ENCODE data around the gene ERC2.

The ERC2 gene

GRCh38 chr3:55965776-55966175, 502.5 kb downstream of the ERC2 start:
- DNase-seq = no peak

GRCh38 chr3:55964491-55964985, 503.7 kb downstream of the ERC2 start:
- DNase-seq = no peak

GRCh38 chr3:55963601-55964000, 504.7 kb downstream of the ERC2 start:
- no peak for DNase-seq

- DNase-seq = no peak
Measured at GRCh38 chr3:55959471-55960080, 508.7 kb downstream of the ERC2 start.

GRCh38 chr3:55958605-55959004, 509.7 kb downstream of the ERC2 start:
- DNase-seq = no peak

GRCh38 chr3:55955891-55956477, 512.3 kb downstream of the ERC2 start:
- no peak for DNase-seq

GRCh38 chr3:55951388-55951787, 516.9 kb downstream of the ERC2 start:
- DNase-seq = no peak

GRCh38 chr3:55947406-55947805, 520.9 kb downstream of the ERC2 start:
- DNase-seq = no peak

GRCh38 chr3:55946574-55947160, 521.6 kb downstream of the ERC2 start:
- DNase-seq = no peak

- no peak for DNase-seq
Measured at GRCh38 chr3:55942868-55943267, 525.4 kb downstream of the ERC2 start.

- DNase-seq = no peak
Measured at GRCh38 chr3:55939287-55939686, 529.0 kb downstream of the ERC2 start.

GRCh38 chr3:55937301-55937700, 531.0 kb downstream of the ERC2 start:
- no peak for DNase-seq

- no peak for DNase-seq
Measured at GRCh38 chr3:55936549-55937052, 531.7 kb downstream of the ERC2 start.

- DNase-seq = no peak
Measured at GRCh38 chr3:55935241-55935640, 533.0 kb downstream of the ERC2 start.

- DNase-seq = no peak
Measured at GRCh38 chr3:55934771-55935170, 533.5 kb downstream of the ERC2 start.

- DNase-seq = no peak
Measured at GRCh38 chr3:55929154-55929869, 539.0 kb downstream of the ERC2 start.

GRCh38 chr3:55923626-55924025, 544.6 kb downstream of the ERC2 start:
- no peak for DNase-seq

- no peak for DNase-seq
Measured at GRCh38 chr3:55923207-55923606, 545.1 kb downstream of the ERC2 start.

- DNase-seq = no peak
Measured at GRCh38 chr3:55912880-55913279, 555.4 kb downstream of the ERC2 start.

GRCh38 chr3:55911266-55911665, 557.0 kb downstream of the ERC2 start:
- no peak for DNase-seq

GRCh38 chr3:55910543-55910942, 557.7 kb downstream of the ERC2 start:
- DNase-seq = no peak

- DNase-seq = no peak
Measured at GRCh38 chr3:55909373-55909772, 558.9 kb downstream of the ERC2 start.

- no peak for DNase-seq
Measured at GRCh38 chr3:55907616-55908015, 560.7 kb downstream of the ERC2 start.

GRCh38 chr3:55906896-55907295, 561.4 kb downstream of the ERC2 start:
- DNase-seq = peak; percentile 15

All from NCI-H2029 (cell line).